Loucy (cell line): ENCODE measurements around the gene BAD.

Source experiments
- CTCF ChIP-seq: fragments of 200-600 bp; sonication (generic); conservative IDR thresholded peaks from 2 replicates; pipeline ENCODE4 v1.5.1; 2014; ENCODE audit warnings: mild to moderate bottlenecking, antibody characterized with exemption, low read length
- EZH2phosphoT487 ChIP-seq: fragments of 200-600 bp; IDR thresholded peaks from 2 replicates; pipeline ENCODE4 v1.6.1; 2018; ENCODE audit warnings: antibody characterized with exemption, mild to moderate bottlenecking, moderate library complexity, borderline replicate concordance

- TF ChIP-seq CTCF (no peak), EZH2phosphoT487 (no peak)
Measured at GRCh38 chr11:64263947-64264317, 20.5 kb downstream of the BAD start.
